ENCODE data around the gene MTUS2.

- TF ChIP-seq CTCF (IDR thresholded peaks at IDR 0.05; ENCODE audit: extremely low read depth in 1 of 2, insufficient read depth in 1 of 2, low read depth in 1 of 2, low read length in 2 of 2) = no peak
- no peak for TF ChIP-seq EZH2 (IDR thresholded peaks at IDR 0.05; ENCODE audit: borderline replicate concordance, low read depth, low read length, severe bottlenecking)
Measured at GRCh38 chr13:29170436-29171082, 350.4 kb downstream of the MTUS2 start.
